Epithelial cell of prostate (primary cell): ENCODE measurements around the gene DYNLL2.
"Not testable (repeated sequence)": the region's sequence is repeated elsewhere in the genome, so short reads cannot be mapped to it uniquely, and the experiment has no call there.

Experiments
- DNase-seq: peaks from one replicate; pipeline ENCODE4 v3.0.0-alpha.2; 2011; ENCODE audit warnings: low read depth, low spot score
- H3K27ac ChIP-seq: fragments of 450-650 bp; 2 replicates; pipeline ENCODE4 v1.5.1; 2017; ENCODE audit warnings: mild to moderate bottlenecking

DYNLL2 gene

DNA sequence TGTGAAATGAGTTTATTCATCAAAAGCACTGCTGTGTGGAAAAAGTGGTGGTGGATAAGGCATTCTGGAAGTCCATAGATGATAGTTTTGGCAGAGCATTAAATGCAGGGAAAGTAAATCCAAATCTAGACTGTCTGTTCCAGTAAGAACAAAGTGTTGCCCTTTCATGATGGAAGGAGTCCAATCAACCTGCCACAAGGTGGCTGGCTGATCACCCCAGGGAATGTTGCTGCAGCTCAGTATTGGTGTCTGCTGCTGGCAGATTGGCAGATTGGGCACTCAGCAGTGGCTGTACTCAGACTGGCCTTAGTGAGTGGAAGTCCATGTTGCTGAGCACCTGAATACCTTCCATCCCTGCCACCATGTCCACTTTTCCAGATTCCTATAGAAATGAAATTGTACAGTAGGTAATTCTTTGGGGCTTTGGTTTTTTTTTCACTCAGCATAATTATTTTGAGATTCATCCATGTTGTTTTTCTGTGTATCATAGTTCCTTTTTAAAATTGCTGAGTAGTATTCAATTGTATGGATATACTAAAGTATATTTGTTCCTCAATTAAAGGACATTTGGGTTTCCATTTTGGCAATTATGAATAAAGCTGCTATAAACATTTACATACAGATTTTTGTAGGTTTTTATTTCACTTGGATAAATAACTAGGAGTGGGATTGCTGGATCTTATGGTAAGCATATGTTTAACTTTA, 14.3 kb downstream of the DYNLL2 start:
- no peak for DNase-seq
- no peak overlapping the region for H3K27ac ChIP-seq

DNA sequence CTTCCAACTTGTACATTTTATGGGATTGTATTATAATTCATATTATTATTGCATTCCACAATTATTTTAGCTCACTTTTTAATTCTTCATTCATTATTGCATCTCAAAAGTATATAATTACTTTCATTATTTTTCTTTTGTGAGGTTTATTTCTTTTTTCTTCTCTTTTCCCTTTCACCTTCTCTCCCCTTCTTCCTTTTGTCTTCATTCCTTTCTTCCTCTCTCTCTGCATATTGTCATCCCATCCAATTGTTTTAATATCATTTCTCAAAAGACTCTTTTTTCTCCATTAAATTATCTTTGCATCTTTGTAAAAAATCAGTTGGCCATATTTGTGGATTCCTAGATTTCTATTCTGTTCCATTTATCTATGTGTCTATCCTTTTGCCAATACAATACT, 17.3 kb downstream of the DYNLL2 start:
- H3K27ac ChIP-seq: no peak overlapping the region
- no peak for DNase-seq

DNA sequence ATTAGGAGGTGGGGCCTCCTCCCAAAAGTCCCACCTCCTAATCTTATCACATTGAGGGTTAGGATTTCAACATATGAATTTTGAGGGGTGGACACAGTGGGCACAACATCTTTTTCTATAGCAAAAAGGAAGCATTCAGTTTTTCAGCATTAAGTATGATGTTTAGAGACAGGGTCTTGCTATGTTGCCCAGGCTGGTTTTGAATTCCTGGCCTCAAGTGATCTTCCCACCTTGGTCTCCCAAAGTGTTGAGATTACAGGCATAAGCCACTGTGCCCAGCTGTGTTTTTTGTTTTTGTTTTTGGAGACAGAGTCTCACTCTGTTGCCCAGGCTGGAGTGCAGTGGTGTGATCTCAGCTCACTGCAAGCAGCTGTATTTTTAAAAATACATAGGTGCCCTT, 18.7 kb downstream of the DYNLL2 start:
- DNase-seq, H3K27ac ChIP-seq: not testable (repeated sequence)

- H3K27ac ChIP-seq: no peak overlapping the region
- DNase-seq: no peak
Observed at GRCh38 chr17:58105093-58105492, 21.9 kb downstream of the DYNLL2 start.

GRCh38 chr17:58107306-58107705, 24.1 kb downstream of the DYNLL2 start:
- no peak for DNase-seq

GRCh38 chr17:58109197-58109596, 26.0 kb downstream of the DYNLL2 start:
- no peak for DNase-seq
- H3K27ac ChIP-seq: no peak overlapping the region

More at GRCh38 chr17:58107306-58107705, 24.1 kb downstream of the DYNLL2 start:
- no peak overlapping the region for H3K27ac ChIP-seq

GRCh38 chr17:58110012-58110411, 26.8 kb downstream of the DYNLL2 start:
- no peak for DNase-seq
- H3K27ac ChIP-seq: no peak overlapping the region

DNA sequence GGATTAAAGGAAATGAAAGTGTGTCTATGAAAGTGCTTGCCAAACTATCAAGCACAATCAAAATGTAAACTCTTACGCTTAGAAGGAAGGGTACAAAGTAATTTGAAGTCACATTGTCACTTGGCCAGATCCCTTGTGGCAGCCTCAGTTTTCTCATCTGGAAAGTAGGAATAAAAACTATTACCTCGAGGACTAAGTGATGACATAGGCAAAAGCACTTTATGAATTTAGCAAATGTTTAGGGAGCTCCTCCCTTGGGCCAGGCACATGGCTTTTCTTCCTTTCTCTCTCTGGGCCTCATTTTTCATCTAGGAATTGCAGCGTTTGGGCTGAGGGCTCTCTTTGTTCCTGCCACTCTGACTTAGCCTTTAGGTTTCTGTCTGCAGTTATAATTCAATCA, 28.5 kb downstream of the DYNLL2 start:
- no peak overlapping the region for H3K27ac ChIP-seq
- DNase-seq: no peak

- no peak overlapping the region for H3K27ac ChIP-seq
- no peak for DNase-seq
Observed at GRCh38 chr17:58112970-58113631, 29.9 kb downstream of the DYNLL2 start.

GRCh38 chr17:58113947-58114346, 30.7 kb downstream of the DYNLL2 start:
- no peak for DNase-seq
- H3K27ac ChIP-seq: no peak overlapping the region

DNA sequence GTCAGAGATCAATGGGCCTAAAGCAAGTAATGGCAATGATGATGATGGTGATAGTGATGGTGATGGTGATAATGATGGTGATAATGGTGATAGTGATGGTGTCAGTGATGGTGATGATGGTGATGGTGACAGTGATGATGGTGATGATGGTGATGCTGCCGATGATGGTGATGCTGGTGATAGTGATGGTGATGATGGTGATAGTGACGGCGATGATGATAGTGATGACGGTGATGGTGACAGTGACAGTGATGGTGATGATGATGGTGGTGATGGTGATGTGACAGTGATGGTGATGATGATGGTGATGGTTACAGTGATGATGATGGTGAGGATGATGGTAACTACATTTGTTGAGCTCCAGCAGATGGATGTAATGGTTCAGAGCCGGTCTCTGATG, 34.2 kb downstream of the DYNLL2 start:
- DNase-seq: no peak
- no peak overlapping the region for H3K27ac ChIP-seq

- no peak for DNase-seq
- no peak overlapping the region for H3K27ac ChIP-seq
Observed at GRCh38 chr17:58119491-58119890, 36.3 kb downstream of the DYNLL2 start.

DNA sequence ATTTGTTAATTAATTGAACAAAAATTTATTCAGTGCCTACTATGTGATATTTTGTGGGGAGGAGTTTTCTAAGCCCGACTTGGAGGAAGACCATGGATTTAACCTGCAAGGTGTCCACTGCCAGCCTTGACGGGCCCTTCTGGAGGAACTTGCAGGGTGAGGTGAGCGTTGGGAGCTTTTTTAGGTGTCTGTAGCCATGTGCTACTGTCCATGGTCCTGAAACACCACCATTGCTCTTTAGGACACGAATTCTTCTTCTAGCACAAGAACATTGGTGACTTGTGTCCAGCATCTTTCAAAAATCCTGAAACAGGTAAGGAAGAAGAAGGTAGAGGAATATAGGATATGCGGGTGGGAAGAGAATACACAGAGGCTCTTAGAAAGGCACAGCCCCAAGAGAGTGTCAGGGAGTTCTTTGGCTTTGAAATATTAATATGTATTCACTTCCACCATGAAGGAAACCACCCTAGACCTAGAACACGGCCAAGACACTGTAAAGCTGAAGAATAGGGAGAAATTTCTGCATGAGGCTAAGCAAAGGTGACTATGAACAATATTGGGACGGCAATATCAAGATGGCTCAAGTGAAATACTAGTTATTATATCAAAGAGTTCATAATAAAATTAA, 37.1 kb downstream of the DYNLL2 start:
- H3K27ac ChIP-seq: no peak overlapping the region
- DNase-seq: no peak

- no peak for DNase-seq
- no peak overlapping the region for H3K27ac ChIP-seq
Observed at GRCh38 chr17:58121925-58122324, 38.7 kb downstream of the DYNLL2 start.

GRCh38 chr17:58127846-58128245, 44.6 kb downstream of the DYNLL2 start:
- DNase-seq: no peak
- H3K27ac ChIP-seq: no peak overlapping the region

- H3K27ac ChIP-seq, DNase-seq: not testable (repeated sequence)
Observed at GRCh38 chr17:58132697-58133096, 49.5 kb downstream of the DYNLL2 start.

DNA sequence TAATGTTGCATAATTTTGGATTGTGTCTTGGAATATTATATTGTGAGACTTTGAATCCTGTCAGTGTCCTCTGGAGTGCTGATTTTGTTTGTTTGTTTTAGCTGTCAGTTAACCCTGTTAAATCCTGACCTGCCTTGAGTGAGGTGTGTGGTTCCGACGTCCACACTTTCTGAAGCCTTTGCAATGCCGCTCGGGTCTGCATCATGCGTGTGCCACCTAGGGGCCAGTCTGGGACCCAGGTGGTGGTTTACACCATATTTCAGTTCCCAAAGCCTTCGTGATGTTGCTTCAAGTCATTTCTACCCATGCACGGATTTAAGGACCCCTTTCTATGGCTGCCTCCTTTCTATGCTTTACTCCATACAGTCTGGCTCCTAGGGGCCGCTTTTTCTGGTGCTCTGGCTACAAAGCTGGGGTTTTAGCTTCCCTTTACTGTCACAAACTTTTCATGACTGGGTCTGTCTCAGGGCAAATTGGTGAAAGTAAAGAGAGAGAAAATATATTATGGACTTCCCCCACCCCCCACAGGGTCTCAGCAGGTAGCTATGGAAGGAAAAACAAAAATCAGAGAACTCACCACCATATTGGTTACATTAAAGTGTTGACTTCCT, 53.6 kb downstream of the DYNLL2 start:
- no peak for DNase-seq
- no peak overlapping the region for H3K27ac ChIP-seq

GRCh38 chr17:58141505-58141904, 58.3 kb downstream of the DYNLL2 start:
- DNase-seq: no peak
- no peak overlapping the region for H3K27ac ChIP-seq

GRCh38 chr17:58143335-58143734, 60.1 kb downstream of the DYNLL2 start:
- not testable (repeated sequence) for H3K27ac ChIP-seq, DNase-seq

DNA sequence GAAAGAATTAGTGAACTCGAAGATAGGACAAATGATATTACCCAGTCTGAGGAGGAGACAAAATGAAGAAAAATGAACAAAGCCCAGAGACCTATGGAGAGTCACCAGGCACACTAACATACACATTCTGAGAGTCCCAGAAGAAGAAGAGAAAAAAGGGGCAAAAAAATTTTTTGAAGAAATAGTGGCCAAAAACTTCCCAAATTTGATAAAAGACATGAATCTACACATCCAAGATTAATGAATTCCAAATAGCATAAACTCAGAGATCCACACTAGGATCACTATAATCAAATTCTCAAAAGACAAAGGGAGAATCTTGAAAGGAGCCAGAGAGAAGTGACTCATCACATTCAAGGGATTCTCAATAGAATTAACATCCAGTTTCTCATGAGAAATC, 61.6 kb downstream of the DYNLL2 start:
- DNase-seq: no peak
- no peak overlapping the region for H3K27ac ChIP-seq
